NCI-H1048 (cell line): Measurements from ENCODE around the gene ZNF462.
"Not testable (repeated sequence)": the region's sequence is repeated elsewhere in the genome, so short reads cannot be mapped to it uniquely, and the experiment has no call there.

Experiments used
- DNase-seq: peaks from one replicate; lab custom pipeline; 2025; lab: John Stamatoyannopoulos, UW

Gene ZNF462

DNA sequence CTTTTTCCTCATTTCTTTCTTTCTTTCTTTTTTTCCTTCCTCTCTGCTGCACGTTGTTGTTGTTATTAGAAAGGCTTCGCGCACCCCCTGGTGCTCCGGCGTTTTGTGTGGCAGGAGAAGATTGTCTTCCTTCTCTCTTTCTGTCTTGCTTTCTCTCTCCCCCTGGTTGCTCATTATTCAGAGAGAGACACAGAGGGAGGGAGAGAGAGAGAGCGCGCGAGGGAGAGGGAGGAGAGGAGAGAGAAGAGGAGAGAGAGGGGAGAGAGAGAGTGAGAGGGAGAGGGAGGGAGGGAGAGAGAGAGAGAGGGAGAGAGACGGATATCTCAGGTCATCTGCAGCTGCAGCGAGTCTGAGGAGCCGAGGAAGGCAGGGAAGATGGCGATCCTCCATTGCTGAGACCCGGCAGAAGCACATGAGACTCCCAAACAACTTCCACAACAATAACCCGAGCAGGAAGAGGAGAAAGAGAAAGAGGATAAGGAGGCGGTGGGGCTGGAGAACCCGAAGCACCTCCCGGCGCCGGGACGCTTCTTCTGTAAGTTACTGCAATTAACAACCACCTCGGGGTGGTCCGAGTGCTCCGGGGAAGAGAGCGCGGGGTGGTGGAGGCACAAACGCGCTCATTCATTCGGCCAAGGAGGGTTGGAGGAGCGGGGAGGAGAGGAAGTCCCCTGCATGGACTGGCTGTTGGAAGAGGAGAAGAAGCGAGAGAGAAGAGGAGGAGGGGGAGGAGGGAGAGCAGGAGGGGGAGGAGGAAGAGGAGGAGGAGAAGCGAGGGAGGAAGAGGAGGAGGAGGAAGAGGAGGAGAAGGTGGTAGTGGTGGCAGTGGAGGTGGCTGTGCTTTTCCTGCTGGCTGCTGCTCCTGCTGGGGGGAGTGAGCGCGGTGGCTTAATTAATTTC is at the start of gene ZNF462:
TSS of gene ZNF462 (plus strand) at position 346 of the 900 bp plus-strand sequence. CDS start 60,218 bp downstream, outside the sequence.
- DNase-seq, result no peak

GRCh38 chr9:106816524-106816923 is 46.4 kb upstream of the ZNF462 start:
- DNase-seq, result no peak

DNA sequence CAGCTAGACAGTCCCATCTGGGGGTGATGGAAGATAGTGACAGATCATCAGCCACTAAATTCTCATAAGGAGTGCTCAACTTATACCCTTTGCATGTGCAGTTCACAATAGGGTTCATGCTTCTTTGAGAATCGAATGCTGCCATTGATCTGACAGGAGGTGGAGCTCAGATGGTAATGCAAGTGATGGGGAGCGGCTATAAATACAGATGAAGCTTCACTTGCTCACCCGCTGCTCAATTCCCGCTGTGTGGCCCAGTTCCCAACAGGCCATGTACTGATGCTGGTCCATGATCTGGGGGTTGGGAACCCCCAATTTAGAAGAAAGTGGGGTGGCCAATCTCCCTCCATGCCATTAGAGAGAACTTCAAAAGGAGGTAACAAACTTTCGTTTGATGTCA is 44.9 kb upstream of the ZNF462 start:
- DNase-seq, result no peak

- no peak for DNase-seq
These were observed 42.1 kb upstream of the ZNF462 start for GRCh38 chr9:106820866-106821265.

DNA sequence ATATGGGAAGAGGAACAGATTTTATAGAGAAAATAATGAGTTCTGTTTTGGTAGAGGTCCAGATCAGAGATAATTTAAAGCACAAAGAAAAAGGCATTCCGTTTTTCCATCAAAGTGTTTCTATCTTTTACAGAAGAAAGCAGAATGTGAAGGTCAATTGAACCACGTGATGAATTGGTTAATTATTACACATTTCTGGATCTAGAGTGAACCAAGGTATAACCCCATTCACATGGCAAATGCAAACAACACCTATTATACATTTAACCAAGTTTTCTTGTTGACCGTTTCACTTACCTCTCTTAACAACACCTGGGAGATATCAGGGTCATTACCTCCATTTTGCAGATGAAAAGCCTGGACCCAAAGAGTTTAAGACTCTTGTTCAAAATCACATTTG is 34.9 kb upstream of the ZNF462 start:
- DNase-seq, result no peak

GRCh38 chr9:106828965-106829364 is 34.0 kb upstream of the ZNF462 start:
- DNase-seq, result no peak

- no peak for DNase-seq
These were observed 33.1 kb upstream of the ZNF462 start for GRCh38 chr9:106829666-106830408.

GRCh38 chr9:106830527-106831150 is 32.3 kb upstream of the ZNF462 start:
- no peak for DNase-seq

DNA sequence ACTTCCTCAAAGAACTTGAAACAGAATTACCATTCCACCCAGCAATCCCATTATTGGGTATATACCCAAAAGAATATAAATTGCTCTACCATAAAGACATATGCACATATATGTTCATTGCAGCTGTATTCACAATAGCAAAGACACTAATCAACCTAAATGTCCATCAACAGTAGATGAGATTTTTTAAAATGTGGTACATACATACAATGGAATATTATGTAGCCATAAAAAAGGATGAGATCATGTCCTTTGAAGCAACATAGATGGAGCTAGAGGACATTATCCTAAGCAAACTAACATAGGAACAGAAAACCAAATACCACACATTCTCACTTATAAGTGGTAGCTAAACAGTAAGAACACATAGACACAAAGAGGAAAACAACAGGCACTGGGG is 28.1 kb upstream of the ZNF462 start:
- DNase-seq, result no peak

DNA sequence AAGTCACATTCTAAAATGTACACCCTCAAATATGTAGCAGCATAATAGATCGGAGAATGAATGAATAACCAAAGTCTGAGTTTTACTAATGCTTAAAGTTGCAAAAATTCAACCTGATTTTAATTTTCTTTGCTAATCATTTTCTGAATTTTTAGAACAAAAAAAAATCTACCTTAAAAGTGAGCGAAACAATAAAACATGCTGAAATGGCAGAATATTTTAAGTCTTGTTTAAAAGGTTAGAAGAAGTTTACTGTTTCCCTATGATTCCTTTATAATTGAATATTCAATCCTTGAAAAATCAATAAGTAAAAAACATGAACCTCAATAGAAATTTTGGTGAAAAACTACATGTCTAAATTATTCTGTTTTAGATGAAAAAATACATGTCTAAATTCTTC is 27.1 kb upstream of the ZNF462 start:
- no peak for DNase-seq

- DNase-seq, result no peak
These were observed 19.6 kb upstream of the ZNF462 start for GRCh38 chr9:106843371-106843770.

DNA sequence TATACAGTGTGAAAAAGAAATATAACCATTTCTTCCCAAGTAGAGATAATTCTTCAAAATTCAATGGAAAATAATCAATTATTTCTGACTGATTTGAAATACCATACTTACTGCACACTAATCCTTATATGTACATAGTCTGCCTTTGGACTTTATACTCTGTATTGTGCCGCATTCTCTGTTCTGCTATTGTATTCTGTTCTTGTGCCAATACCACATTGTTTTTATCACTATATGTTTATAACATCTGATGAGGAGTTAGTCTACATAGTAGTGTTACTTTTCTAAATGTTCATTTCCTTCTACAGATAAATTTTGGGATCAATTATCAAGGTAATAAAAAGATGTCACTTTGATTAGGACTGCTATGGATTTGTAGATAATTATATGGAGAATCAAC is 16.7 kb upstream of the ZNF462 start:
- DNase-seq, result no peak

- DNase-seq, result no peak
These were observed 16.1 kb upstream of the ZNF462 start for GRCh38 chr9:106846857-106847256.

DNA sequence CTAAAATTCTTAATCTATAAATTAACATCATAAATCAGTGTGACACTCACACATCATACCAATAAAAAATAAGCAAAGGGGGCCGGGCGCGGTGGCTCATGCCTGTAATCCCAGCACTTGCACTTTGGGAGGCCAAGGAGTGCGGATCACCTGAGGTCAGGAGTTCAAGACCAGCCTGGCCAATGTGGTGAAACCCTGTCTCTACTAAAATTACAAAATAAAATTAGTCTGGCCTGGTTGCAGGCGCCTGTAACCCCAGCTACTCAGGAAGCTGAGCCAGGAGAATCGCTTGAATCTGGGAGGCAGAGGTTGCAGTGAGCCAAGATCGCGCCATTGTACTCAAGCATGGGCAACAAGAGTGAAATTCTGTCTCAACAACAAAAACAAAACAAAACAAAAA is 11.3 kb upstream of the ZNF462 start:
- DNase-seq, result not testable (repeated sequence)

GRCh38 chr9:106857811-106858470 is 5.0 kb upstream of the ZNF462 start:
- DNase-seq, result no peak

- DNase-seq, result no peak
These were observed 2.8 kb upstream of the ZNF462 start for GRCh38 chr9:106859957-106860720.

DNA sequence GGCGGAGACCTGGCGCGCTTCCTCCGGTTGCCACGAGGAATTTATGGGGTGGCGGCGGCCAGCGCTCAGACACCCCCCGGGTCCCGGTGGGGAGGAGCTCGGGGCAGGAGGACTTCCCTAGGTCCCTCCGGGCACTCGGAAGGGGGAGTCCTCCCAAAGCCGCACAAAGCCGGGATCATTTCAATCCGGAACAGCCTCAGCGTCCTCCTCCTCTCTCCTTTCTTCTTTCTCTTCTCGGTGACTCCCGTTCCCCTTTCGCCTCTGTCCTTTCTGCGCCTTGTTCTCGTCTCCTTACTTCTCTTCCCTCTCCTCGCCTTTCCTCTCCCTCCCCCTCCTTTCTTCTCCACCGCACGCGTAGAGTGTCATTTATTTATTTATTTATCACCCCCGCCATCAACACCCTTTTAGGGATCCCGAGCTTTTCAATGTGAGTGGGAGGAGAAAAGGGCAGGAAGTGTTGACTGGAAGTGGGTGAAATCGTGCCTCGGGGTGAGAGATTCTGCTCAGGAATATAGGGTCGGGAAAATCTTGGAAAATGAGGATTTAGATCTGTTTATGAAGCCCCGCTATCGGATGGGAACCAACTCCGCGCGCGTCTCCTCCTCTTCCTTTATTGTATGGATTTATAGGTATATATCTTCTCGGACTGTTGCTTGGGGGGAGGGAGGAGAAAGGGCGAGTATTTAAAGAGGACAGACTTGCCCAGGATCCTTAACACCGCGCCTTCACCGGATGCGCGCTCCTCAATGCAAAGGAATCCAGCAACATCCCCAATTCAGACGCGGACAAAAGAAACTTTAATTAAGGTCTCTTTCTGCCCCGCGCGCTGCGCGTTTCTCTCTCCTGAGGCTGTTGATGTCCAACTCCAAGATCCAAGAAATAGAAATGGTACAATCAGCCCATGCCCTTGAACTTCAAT is 2.0 kb upstream of the ZNF462 start:
- DNase-seq, result no peak

- no peak for DNase-seq
These were observed 1.3 kb upstream of the ZNF462 start for GRCh38 chr9:106861640-106862109.

DNA sequence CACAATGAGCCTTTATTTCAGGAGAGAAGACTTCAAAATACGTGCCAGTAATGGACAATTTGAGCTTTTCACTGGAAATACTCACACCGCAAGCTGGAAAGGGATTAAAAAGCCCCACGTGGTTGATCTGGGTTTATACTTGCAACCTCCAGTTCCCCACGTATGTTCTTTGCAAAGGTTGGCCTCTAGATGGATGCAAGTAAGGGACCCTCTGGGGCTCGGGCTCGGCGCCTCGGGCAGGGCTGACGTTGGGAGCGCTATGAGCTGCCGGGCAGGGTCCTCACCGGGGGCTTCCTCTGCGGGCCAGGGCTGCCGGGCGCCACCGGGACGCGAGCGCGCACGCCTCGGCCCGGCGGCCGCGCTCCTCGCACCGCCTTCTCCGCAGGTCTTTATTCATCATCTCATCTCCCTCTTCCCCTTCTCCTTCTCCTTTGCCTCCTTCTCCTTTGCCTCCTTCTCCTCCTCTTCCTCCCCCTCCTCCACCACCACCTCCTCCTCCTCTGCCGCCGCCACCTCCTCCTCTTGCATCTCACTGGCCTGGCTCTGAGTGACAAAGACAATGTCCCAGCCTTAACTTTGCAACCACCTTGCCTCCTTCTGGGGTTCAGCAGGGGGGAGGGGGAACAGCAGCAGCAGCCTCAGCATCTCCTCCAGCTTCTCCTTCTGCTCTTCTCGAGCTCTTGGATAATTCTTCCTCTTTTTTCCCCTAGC is 701 bp upstream of the ZNF462 start:
- DNase-seq, result no peak
